Cerebellar cortex (tissue), 1 donor: ENCODE measurements around the gene GRIK5.

Source experiments
- DNase-seq: peaks from one replicate; pipeline ENCODE4 v3.0.0-alpha.2; 2015; ENCODE audit warnings: low spot score

Gene GRIK5

DNA sequence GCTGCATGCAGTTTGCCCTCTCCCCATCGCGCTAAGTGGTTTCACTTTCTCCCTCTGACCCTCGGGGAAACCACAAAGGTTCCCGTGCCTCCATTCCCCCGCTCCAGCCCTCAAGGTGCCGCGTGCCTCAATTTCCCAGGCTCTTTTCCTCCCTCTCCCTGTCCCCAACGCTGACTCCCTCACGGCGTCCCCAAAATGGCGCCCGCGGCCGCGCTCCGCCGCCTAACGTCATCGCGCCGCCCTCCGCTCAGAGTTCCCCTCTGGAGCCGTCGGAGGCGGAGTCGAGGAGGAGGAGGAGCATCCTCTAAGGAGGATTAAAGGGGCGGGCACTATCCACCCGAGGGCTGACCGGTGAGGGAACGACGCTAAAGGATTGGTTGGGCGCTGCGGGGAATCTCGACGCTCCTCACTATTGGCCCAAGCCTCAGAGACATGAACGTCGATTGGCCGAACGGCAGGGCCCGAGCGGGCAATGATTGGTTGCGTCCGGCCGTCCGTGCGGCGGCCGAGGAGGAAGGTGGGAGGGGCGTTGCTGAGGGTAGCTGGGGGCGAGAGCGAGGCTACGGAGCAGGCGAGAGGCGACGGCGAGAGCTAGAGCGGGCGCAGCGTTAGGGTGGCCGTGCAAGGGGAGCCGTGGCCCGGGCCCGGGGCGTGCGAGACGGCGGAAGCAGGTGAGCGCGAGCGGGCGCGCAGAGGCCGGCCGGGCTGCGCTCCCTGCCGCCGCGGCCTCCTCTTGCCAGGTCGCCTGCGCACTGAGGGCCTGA, 5.8 kb upstream of the GRIK5 start, which contains the start of gene ZNF574:
Gene ZNF574 (plus strand): TSS at position 551 of the 764 bp plus-strand sequence. CDS start 2,441 bp downstream, outside the sequence.
- peak; percentile 100 for DNase-seq

DNA sequence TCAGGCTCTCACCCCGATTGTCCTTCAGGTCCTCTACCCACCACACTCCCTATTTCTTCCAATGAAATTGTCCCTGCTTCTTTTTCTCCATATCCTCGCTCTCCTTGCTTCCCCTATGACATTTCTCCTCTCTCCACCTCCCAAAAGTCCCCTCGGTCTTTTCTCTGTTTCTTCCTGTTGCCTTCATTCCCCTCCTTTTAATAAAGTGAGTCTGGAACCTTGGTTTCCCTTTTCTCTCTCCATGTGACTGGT, 5.3 kb upstream of the GRIK5 start:
- no peak for DNase-seq

DNA sequence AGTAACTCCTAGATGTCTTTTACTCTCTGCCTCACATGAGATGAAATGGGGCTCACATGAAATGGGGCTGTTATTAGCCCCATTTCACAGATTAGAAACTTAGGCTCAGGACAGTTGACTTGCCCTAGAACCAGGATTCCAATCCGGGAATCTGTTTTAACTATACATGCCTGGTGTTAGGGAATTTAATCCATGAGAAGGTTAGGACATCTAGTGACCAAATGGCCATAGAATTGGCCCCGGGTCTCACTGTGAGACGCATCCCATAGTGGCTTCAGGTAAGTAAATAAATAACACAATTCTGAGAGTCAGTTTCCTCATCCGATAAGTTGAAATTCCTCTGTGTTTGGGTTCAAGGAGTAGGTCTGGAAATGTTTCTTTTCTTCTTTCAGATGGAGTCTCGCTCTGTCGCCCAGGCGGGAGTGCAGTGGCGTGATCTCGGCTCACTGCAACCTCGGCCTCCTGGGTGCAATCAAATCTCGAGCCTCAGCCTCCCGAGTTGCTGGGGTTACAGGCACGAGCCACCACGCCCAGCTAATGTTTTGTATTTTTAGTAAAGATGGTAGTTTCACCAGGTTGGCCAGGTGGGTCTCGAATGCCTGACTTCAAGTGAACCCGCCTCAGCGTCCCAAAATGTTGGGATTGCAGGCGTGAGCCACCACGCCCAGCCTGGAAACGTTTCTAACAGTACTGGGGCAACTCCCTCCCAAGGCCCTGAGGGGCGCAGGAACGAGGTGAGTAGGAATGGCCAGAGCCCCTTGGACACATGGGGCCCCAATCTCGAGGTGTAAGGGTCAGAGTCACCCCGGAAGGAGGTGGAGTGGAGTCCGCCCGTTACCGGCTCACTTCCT, 4.7 kb upstream of the GRIK5 start:
- no peak for DNase-seq

DNA sequence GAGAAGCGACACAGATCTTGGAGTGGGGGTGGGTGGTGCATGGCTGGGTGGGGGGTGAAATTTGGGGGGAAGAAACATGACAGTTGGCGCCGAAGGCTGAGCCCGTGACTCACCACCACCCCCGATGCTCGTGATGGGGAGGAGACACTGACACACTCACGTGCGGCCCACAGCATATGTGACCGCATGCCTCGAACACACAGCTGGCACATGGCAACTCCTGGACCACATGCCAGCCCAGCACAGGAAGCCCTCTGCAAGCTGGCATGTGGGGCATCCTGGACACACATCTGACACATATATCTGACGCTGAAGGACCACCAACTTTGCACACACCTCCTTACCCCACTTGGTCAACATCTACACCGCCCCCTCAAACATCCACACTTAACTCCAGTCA, 1.2 kb upstream of the GRIK5 start:
- DNase-seq, result no peak

DNA sequence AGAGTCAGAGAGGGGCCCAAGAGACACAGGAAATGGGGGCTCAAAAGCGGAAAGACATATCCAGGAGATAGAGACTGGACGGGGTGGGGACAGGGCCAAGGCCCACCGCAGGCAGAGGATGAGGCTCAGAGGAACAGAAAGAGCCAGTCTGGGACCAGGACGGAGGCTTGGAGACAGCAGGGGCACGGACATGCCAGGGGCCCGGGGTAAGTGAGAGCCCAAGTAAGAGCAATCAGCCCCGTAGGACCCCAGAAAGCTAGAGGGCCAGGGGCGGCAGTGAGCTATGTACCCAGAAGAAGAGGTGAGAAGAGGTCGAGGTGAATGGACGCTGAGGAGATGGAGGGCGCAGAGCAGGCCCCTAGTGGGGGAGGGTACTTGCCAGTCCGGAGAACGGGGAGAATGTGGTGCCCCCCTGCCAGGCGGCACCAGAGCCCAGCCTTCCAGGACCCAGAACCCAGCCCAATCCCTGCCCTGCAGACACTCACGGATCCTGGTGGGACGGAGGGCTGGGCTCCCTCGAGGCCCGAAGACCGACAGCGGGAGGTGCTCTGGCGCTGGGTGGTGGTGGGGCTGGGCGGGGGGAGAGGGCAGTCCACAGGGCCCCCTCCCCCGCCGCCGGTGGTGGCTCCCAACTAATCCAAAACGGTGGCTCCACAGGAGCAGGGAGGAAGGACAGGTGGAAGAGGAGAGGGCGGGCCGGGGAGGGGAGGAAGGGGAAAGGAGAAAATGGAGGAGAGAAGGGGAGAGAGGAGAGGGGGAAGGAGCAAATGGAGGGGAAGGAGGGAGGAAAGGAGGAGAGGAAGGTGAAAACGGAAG, 1.0 kb downstream of the GRIK5 start:
- DNase-seq, result no peak

DNA sequence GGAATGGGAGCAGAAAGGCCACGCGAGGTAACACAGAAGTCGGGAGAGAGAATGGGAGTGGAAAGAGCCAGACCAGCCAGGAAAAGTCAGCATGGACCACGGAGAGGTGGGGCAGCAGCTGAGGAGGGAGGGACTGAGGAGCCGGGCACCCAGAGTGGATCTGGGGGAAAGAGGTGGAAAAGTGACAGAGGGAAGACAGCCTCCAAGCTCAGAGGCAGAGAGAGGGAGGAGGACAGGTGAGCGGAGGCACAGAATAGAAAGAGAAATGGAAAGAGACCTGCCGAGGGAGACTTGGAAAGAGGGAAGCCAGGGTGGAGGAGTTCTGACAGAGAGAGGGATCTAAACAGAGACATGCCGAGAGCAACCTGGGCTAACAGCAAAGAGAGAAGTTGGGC, 1.6 kb downstream of the GRIK5 start:
- DNase-seq, result peak; percentile 39

DNA sequence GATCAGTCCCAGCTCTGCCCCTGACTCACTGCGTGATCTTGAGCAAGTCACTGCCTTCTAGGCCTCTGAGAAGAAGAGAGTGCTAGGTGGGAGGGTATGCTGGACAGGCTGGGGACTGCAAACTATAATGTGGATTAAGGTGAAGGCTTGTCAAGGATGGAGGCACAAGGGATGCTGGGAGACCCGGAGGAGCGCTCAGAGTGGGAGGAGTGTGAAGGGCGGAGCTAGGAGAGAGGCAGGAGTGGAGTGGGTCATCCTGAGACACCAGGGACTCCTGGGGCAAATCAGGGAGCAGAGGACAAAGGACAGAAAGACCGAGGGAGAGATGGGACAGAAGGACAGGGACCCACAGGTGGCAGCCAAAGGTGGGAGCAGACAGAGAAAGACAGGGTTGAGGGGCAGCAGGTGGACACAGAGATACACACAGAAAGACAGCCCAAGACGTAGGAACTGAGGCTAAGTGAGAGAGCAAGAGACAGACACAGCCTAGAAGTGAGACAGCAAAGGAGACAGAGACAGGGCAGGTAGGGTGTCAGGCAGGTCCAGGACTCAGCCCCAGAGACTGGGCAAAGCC, 2.6 kb downstream of the GRIK5 start:
- DNase-seq, result peak; percentile 54

DNA sequence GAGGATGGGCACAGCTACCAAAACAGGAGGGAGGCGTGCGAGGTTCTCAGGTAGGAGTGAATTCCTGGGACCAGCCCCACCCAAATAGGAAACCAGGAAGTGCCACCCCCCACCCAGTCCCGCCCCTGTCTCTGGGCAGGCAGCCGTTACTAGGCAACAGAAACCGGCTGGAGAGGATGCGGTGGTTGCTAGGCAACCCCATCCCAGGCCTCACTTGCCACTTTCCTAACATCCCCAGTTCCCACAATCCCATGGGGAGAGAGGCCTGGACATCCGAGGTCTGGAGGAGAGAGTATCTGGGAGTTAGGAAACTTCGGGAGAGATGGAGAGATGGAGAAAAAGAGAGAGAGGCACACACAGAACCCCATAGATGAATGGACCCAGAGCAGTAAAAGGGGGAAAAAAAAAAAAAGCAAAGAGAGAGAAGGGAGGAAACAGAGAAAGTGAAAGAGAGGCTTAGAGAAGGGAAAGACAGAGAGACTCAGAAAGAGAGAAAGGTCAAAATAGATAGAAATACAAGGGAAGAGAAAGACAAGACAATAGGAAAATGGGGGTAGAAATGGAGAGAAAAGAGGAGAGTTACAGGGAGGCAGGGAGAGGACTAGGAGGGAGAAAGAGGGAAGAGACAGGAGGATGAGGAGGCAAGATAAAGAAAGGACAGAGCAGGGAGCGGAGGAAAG, 3.8 kb downstream of the GRIK5 start:
- DNase-seq, result peak; percentile 72

DNA sequence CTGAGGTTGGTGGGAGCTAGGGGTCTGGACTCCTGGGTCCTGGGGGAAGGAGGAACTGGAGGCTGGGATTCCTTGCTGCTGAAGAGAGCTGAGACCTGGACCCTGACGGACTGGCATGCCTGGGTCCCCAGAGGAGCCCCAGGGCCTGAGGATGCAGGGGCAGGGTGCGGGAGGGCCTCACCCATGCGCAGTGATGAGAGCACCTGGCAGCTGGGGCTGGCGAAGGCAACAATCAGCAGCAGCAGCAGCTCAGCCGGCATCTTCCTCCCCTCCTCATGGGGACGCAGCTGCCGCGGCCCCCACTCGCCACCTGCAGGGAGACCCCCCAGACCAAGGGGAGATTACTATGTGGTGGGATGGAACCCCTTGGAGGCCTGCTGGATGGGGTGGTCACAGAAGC, 4.5 kb downstream of the GRIK5 start:
- DNase-seq, result no peak

DNA sequence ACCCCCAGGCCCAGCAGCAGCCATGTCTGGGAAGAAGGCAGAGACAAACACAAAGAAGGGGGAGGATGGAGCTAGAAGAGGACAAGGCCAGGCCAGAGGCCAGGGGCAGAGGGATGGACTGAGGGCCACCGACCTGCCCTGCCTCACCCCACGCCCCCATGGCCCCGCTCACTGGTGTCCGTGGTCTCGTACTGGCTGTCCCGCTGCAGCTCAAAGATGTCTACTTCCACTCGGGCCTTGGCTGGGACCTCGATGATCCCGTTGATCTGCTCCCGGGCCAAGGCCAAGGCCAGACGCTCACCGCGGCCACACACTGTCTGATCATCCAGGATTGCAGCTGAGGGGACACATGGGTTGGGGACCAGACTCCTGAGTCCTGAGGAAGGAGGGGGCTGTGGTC, 5.0 kb downstream of the GRIK5 start:
- no peak for DNase-seq

DNA sequence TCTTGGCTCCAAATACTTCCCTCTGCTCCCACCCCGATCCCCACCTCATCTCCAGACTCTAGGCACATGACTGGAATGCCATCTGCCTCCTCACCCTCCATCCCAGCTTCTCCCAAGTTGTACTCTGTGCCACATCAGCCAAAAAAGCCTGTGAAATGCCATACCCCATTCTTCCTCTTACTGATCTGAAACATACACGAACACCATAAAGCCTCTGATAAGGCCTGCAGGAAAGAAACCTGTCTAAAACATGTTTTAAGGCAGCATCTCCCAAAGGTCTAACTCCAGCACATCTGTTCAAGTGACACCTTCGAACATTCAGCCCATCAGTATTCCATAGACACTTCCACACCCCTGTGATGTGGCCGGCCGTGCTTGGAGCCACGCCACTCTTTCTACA, 5.6 kb downstream of the GRIK5 start:
- no peak for DNase-seq

DNA sequence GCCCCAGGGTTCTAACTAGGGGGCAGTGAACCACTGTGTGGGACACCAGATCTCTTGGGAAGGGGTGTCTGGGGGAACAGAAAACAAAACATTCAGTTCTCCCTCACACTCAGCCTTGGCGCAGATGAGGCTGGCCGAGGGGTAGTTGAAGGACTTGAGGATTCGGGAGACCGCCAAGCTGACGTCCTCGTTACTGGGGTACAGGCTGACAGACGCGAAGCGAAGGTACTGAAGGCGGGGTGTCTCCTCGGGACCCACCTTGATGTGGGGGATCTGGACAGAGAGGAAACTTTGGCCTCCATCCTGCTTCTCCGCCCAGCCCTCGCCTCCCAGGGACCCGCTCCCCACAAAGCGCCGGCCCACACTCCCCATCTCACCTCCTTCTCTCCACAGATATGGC, 7.6 kb downstream of the GRIK5 start:
- no peak for DNase-seq

DNA sequence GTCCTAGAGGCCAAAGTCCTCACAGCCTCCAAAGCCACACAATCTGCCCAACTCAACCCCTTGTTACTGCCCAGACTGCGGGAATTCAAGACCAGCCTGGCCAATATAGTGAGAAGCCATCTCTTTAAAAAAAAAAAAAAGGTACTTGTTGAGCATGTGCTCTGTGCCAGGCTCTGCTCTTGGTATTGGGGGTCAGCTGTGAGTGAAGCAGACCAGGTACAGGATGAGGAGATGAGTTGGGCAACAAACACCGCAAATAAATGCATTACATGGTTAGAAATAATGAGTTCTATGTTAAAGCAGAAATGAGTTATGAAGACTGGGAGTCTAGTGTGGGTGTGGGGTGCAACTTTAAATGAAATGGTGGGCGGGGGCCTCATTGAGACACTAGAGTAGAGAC, 9.9 kb downstream of the GRIK5 start:
- no peak for DNase-seq

DNA sequence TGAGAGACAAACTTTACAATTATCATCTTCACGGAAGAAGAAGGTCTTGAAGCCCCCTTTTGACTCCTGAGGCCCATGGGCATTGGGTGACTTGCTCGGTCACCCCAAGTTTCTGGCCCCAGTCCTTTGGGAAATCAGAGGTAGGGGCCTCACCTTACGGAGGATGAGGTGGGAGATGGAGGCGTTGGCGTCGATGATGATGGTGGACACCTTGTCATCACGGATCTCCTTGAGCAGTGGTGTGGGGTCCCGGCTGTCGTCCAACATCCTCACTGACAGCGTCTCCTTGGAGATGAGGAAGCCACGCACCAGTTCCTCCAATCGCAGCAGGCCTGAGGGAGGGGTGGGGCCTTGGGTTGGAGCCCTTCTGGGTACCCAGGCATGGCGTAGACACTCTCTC, 10.8 kb downstream of the GRIK5 start:
- DNase-seq, result no peak

DNA sequence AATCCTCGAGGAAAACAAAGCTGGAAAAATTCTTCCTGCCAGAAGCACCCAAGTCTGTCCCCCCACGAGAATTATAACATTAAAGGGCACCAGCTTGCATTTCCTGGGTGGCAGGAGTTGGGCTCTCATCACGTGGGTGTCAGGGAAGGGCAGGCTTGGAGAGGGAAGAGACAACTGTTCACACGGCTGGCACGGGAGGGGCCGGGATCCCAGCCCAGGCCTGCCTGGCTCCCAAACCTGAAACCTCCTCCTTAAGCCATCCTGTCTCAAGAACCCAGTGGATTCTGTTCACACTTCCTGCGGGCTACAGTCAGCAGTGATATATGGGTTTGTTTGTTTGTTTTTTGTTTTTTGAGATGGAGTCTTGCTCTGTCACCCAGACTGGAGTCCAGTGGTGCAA, 12.2 kb downstream of the GRIK5 start:
- DNase-seq, result peak; percentile 65

DNA sequence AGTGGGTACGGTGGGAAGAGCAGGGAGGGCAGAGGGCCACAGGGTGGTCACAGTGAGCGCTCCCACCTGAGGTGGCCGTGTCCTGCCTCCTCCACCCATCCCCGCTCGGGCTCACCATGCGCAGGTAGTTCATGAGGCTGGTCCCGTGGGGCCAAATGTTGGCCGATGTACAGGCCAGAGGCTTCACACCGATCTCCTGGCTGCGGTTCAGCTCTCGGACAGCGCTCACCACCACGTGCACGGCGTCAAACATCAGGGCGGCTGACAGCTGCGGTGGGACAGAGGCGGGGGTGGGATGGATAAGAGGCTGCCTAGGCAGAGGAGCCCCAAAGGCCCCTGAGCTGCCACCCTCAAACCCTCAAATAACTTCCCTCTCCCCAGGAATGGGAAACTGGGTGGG, 15.8 kb downstream of the GRIK5 start:
- DNase-seq, result no peak

DNA sequence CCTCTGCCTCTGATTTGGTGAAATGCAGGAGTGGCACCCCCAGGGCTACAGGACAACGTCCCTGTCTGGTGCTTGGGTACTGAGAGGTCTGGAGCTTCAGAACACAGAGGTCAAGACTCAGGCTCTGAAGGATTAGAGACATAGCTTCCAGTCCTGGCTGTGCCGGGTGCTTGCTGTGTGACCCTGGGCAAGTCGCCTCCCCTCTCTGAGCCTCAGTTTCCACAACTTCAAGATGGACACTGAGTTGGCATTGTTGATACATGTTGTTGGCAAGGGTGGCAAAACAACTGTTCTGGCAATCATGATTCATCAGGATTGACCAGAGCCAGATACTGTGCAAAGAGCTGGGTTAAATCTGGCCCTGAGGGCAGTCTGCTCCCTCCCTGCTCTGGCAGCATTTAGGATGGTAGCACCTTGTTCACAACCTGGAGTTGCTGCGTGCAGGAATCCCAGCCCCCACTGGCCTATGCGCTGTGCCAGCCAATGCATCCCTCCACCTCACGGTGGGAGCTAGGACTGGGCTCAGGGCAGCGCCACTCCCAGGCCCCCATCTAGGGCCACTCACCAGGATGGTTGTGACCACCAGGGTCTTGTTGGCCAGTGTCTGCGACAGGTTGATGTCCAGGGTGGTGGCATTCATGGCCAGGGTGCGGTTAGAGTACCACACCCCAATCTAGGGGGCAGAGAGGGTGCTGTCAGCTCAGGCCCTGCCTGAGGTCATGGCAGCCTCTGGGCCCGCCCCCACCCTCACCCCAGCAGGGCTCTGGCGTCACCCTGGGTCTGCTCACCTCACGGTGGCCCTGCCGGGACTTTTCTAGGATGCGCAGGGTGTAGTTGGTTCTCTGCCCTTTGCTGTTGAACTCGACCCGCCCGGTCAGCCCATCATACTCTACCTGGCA, 16.7 kb downstream of the GRIK5 start:
- DNase-seq, result no peak

DNA sequence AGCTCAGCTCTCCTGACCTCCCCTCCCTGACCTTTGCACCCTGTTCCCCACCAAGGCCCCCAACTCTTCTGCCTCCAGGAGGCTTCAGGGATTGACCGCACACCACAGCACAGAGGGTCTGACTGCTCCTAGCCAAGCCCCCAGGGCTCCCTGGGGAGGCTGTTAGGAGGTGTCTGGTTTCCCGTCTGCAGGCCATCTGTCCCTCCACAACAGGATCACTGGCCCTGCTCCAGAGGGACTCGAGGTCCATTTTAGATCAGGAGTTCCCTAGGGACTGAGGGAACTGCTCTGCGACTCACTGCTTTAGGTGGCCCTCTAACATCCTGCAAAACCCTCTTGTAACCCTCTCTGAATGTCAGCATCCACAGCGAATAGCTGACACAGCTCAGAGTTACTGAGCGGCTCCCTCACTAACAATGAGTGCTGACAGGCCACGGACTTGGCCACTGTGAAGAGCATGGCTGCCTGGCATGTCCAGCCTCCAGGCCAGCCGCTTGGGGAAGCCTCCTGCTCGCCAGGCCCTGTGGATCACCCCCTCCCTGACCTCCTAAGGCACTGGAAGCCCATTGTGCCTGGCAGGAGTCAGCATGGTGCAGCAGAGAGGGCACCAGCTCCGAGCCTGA, 17.7 kb downstream of the GRIK5 start:
- DNase-seq, result peak; percentile 50

DNA sequence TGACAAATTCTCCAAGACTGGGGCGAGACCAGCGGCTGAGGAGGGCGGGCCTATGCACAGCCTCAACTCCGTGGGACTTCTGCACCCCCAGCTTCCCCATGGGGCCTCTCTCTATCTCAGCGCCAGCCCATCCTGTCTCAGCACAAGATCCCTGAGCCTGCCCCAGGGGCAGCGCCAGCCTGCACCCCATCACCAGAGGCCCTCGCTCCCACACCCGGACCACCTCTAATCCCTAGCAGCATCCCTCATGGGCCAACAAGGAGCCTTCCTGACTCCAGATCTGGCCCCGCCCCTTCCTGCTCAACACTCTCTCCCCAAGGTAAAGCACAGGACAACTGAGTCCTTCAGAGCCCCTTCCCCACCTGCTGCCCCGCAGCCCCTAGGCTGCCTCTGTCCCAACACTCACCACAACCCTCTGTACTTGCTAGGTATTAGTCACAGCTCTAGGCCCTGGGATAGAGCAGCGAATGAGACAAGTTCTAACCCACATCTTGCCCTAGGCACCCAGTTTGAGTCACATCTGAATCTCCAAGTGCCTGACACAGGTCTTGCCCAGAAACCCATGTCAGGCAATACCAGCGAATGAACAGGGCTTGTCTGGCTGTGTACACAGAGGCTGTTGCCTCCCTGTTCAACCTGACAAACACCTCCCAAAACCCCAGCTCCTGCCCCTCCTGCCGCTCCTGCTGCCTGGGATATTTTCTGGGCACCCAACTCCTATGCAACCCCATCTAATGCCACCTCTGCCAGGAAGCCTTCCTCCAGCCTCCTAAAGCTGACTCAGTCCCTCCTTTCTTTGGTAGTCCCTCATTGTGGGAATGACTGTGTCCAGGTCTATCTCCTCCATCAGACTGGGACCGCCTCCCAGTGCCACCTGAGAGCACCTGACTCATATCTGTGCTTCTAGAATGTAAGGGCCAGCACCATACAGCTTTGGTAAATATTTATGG, 18.6 kb downstream of the GRIK5 start:
- no peak for DNase-seq
